CD4-positive, alpha-beta memory T cell (primary cell): Measurements from ENCODE around the gene ROPN1L. TPM values are rescaled to one million over a fixed set of nuclear protein-coding genes. Genes with fewer than 3 reads are reported as not detected.

ENCODE experiments used
- CTCF ChIA-PET: fragments of 350-600 bp; sonication (Branson Sonifier 250); formaldehyde crosslinking; loops from one replicate; lab custom pipeline; 2021; ENCODE audit warnings: inconsistent platforms; ENCODE audit not compliant: partially characterized antibody; lab: Charles Lee
- POLR2A ChIA-PET: fragments of 350-600 bp; sonication (Branson Sonifier 250); formaldehyde crosslinking; loops from one replicate; lab custom pipeline; 2021; ENCODE audit not compliant: partially characterized antibody; lab: Charles Lee
- DNase-seq, 5 donors: peaks; one replicate each; pipeline versions ENCODE4 v3.0.0 to v3.0.0-alpha.2; 2020 to 2022; ENCODE audit warnings: mixed read lengths in 1 of 5
- H3K27ac ChIP-seq: one replicate; pipeline ENCODE4 v1.7.0; 2013; ENCODE audit warnings: low read depth, low read length
- H3K27me3 ChIP-seq: 2 replicates; pipeline ENCODE4 v1.7.0; 2013; ENCODE audit warnings: mild to moderate bottlenecking, low read length, moderate library complexity; ENCODE audit not compliant: insufficient read depth
- H3K36me3 ChIP-seq: 2 replicates; pipeline ENCODE4 v1.7.0; 2013; ENCODE audit warnings: mild to moderate bottlenecking, low read length, moderate library complexity; ENCODE audit not compliant: insufficient read depth
- H3K4me1 ChIP-seq: 2 replicates; pipeline ENCODE4 v1.7.0; 2013; ENCODE audit warnings: mild to moderate bottlenecking, low read length, moderate library complexity; ENCODE audit not compliant: insufficient read depth
- H3K4me3 ChIP-seq, 2 donors: one replicate each; pipeline ENCODE4 v1.7.0; 2013; ENCODE audit warnings: low read length in 2 of 2, mild to moderate bottlenecking in 1 of 2
- H3K9me3 ChIP-seq, 2 donors: one replicate each; pipeline ENCODE4 v1.7.0; 2013; ENCODE audit warnings: low read length in 2 of 2, control low read depth in 1 of 2; ENCODE audit not compliant: control insufficient read depth in 1 of 2
- H3K27ac Mint-ChIP-seq, 7 donors: one replicate each; pipeline ENCODE4 v1.8.0; 2020 to 2021; ENCODE audit warnings: mixed read lengths in 7 of 7, mild to moderate bottlenecking in 6 of 7, inconsistent platforms in 3 of 7, moderate library complexity in 3 of 7
- H3K27me3 Mint-ChIP-seq, 2 donors: one replicate each; pipeline ENCODE4 v1.8.0; 2020 to 2021; ENCODE audit warnings: mixed read lengths in 2 of 2
- H3K36me3 Mint-ChIP-seq, 2 donors: one replicate each; pipeline ENCODE4 v1.8.0; 2020 to 2021; ENCODE audit warnings: mixed read lengths in 2 of 2, inconsistent platforms in 1 of 2, mild to moderate bottlenecking in 1 of 2
- H3K4me1 Mint-ChIP-seq, 4 donors: one replicate each; pipeline ENCODE4 v1.8.0; 2020 to 2021; ENCODE audit warnings: mixed read lengths in 4 of 4, mild to moderate bottlenecking in 1 of 4
- H3K4me3 Mint-ChIP-seq, 8 donors: one replicate each; pipeline ENCODE4 v1.8.0; 2020 to 2021; ENCODE audit warnings: mixed read lengths in 8 of 8, mild to moderate bottlenecking in 7 of 8, moderate library complexity in 6 of 8, inconsistent platforms in 3 of 8
- H3K9me3 Mint-ChIP-seq, 8 donors: one replicate each; pipeline ENCODE4 v1.8.0; 2020 to 2021; ENCODE audit warnings: mixed read lengths in 8 of 8, mild to moderate bottlenecking in 5 of 8, inconsistent platforms in 3 of 8, moderate library complexity in 1 of 8
- intact Hi-C: fragments of 100-400 bp; cut with micrococcal nuclease; formaldehyde crosslinking; loops from one replicate; pipeline ENCODE4 v1.15.1; 2023
- polyA plus RNA-seq, 2 donors: library from polyadenylated mRNA; unstranded; fragments of 300-500 nt; fragmentation: Illumina TruSeq; gene quantifications; one replicate each; pipeline ENCODE4 v1.2.3, GENCODE V29; 2021
- total RNA-seq, 2 experiments: library from RNA; stranded (reverse); gene quantifications; one replicate each; pipeline ENCODE4 v1.2.3, GENCODE V29; 2021

ROPN1L gene
- total and polyA plus RNA-seq, 4 experiments from 2014 or later: 0.42 to 6.5 (median 2.1) TPM

DNA sequence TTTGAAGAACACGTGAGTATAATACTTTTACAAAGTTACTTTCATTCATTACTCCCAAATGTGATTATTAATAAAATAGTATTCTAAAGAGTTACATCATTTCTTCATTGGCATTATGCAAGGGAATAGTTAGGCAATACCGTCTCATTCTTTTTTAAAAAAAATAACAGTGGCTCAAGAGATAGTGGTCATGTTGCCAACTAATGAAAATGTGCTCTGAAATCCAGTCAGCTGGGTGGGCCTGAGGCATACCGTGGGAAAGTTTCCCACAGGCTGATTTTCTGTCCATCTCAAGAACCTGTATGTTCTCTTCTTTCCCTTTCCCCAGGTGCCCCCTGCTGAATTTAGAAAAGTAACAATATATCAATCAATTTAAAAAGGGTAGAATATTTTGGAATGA, 40.8 kb upstream of the ROPN1L start:
- intact Hi-C loops: loop anchor here (5.0 kb wide), 1 partner anchor 36 kb away; no protein-coding TSS in a partner anchor
- no peak for DNase-seq
- H3K36me3 ChIP-seq: peaks cover 36% of the 10 kb centered on the region
- H3K9me3 ChIP-seq: no peaks in the 10 kb centered on the region
- no peak overlapping the region for H3K4me3 ChIP-seq
- no peak overlapping the region for H3K27ac ChIP-seq
- ChIA-PET CTCF (no interaction called here), POLR2A (no interaction called here)
- H3K27ac Mint-ChIP-seq: no peak overlapping the region
- no peaks in the 10 kb centered on the region for H3K27me3 Mint-ChIP-seq
- no peaks in the 10 kb centered on the region for H3K4me1 ChIP-seq
- peaks cover 2 to 9% (median 5%) of the 10 kb centered on the region in 4 donors for H3K4me1 Mint-ChIP-seq
- H3K4me3 Mint-ChIP-seq: no peak overlapping the region
- H3K36me3 Mint-ChIP-seq: peaks cover 45 to 73% of the 10 kb centered on the region in 2 donors
- no peaks in the 10 kb centered on the region for H3K9me3 Mint-ChIP-seq
- no peaks in the 10 kb centered on the region for H3K27me3 ChIP-seq

DNA sequence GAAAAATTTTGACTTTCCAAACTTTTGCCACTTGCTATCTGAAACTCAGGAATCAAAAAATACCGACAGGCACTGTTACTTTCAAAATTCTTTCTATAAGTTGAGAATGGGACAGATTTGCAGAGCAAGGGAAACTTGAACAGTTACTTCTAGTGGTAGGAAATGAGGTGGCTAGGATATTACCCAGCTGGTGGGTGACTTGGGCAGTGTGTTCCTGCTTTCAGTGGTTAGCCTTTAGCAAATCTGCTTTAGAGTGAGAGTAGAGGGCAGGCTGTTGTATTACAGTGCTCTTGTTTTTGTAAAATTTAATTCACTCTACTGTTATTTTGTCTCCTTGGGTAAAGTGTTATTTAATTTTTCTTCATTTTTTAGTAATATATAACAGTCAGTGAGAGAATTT, 40.2 kb upstream of the ROPN1L start:
- H3K27me3 ChIP-seq: no peaks in the 10 kb centered on the region
- no peak overlapping the region for H3K27ac ChIP-seq
- Mint-ChIP-seq H3K36me3 (peaks cover 43 to 74% of the 10 kb centered on the region in 2 donors), H3K27me3 (no peaks in the 10 kb centered on the region), H3K9me3 (no peaks in the 10 kb centered on the region), H3K4me1 (peaks cover 0 to 4% (median under 1%) of the 10 kb centered on the region in 4 donors), H3K4me3 (no peak overlapping the region), H3K27ac (peak overlapping the region in 2 of 7 donors; percentile 34 to 41)
- DNase-seq: no peak
- no peaks in the 10 kb centered on the region for H3K9me3 ChIP-seq
- no peaks in the 10 kb centered on the region for H3K4me1 ChIP-seq
- H3K4me3 ChIP-seq: no peak overlapping the region
- intact Hi-C loops: loop anchor here (5.0 kb wide), 1 partner anchor 36 kb away; no protein-coding TSS in a partner anchor
- H3K36me3 ChIP-seq: peaks cover 39% of the 10 kb centered on the region
- POLR2A ChIA-PET: no interaction called here
- CTCF ChIA-PET: no interaction called here

DNA sequence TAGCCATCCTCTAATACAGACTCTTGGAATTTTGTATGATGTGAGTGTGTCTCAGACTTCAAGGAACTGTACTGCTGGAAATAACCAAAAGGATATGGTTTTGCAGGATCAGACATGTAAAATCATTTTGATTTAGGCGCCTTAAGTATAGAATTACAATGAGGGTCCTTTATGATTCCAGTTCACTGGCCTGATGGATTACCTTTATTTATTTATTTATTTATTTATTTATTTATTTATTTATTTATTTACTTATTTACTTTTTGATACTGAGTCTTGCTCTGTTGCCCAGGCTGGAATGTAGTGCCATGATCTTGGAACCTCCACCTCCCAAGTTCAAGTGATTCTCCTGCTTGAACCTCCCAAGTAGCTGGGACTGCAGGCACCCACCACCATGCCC, 37.9 kb upstream of the ROPN1L start:
- Histone ChIP-seq H3K9me3 (no peaks in the 10 kb centered on the region), H3K4me3 (no peak overlapping the region), H3K4me1 (no peaks in the 10 kb centered on the region), H3K27ac (no peak overlapping the region), H3K27me3 (no peaks in the 10 kb centered on the region), H3K36me3 (peaks cover 41% of the 10 kb centered on the region)
- no peak overlapping the region for H3K27ac Mint-ChIP-seq
- no peaks in the 10 kb centered on the region for H3K27me3 Mint-ChIP-seq
- ChIA-PET POLR2A (no interaction called here), CTCF (no interaction called here)
- no peaks in the 10 kb centered on the region for H3K9me3 Mint-ChIP-seq
- no peak overlapping the region for H3K4me3 Mint-ChIP-seq
- DNase-seq: no peak
- H3K36me3 Mint-ChIP-seq: peaks cover 46 to 73% of the 10 kb centered on the region in 2 donors
- intact Hi-C loops: loop anchor here (5.0 kb wide), 1 partner anchor 33 kb away; no protein-coding TSS in a partner anchor
- peaks cover 0 to 4% (median 0%) of the 10 kb centered on the region in 4 donors for H3K4me1 Mint-ChIP-seq

DNA sequence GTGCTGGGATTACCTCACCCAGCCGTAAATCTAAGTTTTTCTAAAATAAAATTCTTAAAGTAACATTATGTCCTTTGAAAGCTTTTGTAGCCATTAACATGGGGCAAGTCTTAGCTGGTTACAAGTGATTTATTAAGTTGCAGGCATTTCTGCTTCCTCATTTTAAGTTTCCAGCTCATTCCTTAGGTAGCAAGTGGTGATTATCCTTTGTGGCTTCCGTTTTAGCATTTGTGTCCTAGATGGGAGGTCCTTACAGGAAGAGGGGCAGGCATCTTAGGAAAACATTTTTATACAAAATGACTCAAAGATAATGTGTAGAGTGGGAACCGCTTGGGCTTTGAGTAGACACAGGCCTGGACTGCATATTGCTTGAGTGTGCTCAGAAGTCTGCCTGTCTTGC, 35.0 kb upstream of the ROPN1L start:
- no peak overlapping the region for H3K4me3 ChIP-seq
- H3K27ac ChIP-seq: no peak overlapping the region
- Mint-ChIP-seq H3K27me3 (no peaks in the 10 kb centered on the region), H3K4me3 (no peak overlapping the region), H3K36me3 (peaks cover 56 to 77% of the 10 kb centered on the region in 2 donors), H3K9me3 (peaks cover 0 to 1% (median 0%) of the 10 kb centered on the region in 8 donors), H3K27ac (peak overlapping the region in 2 of 7 donors; percentile 52 to 53), H3K4me1 (peaks cover 2 to 11% (median 6%) of the 10 kb centered on the region in 4 donors)
- H3K9me3 ChIP-seq: no peaks in the 10 kb centered on the region
- CTCF ChIA-PET: interaction anchor here (0.6 to 1.4 kb wide), 2 partner anchors 49 to 221 kb away, joined by 3 to 5 read pairs; no protein-coding TSS in a partner anchor
- H3K36me3 ChIP-seq: peaks cover 67% of the 10 kb centered on the region
- no peaks in the 10 kb centered on the region for H3K4me1 ChIP-seq
- intact Hi-C loops: no loop called here
- H3K27me3 ChIP-seq: no peaks in the 10 kb centered on the region
- POLR2A ChIA-PET: no interaction called here
- no peak for DNase-seq

GRCh38 chr5:10409504-10409903, 32.2 kb upstream of the ROPN1L start:
- H3K9me3 Mint-ChIP-seq: peaks cover 0 to 3% (median 0%) of the 10 kb centered on the region in 8 donors
- H3K27me3 Mint-ChIP-seq: no peaks in the 10 kb centered on the region
- no peak overlapping the region for H3K27ac ChIP-seq
- H3K4me3 Mint-ChIP-seq: peak overlapping the region in 1 of 8 donors; percentile 13
- H3K4me1 ChIP-seq: no peaks in the 10 kb centered on the region
- DNase-seq: no peak
- CTCF ChIA-PET: no interaction called here
- POLR2A ChIA-PET: no interaction called here
- no peak overlapping the region for H3K4me3 ChIP-seq
- peak overlapping the region in 6 of 7 donors; percentile 13 to 85 (median 42) for H3K27ac Mint-ChIP-seq
- intact Hi-C loops: no loop called here
- H3K36me3 ChIP-seq: peaks cover 74% of the 10 kb centered on the region
- H3K36me3 Mint-ChIP-seq: peaks cover 67 to 79% of the 10 kb centered on the region in 2 donors
- no peaks in the 10 kb centered on the region for H3K9me3 ChIP-seq
- H3K27me3 ChIP-seq: no peaks in the 10 kb centered on the region
- peaks cover 4 to 9% (median 6%) of the 10 kb centered on the region in 4 donors for H3K4me1 Mint-ChIP-seq

DNA sequence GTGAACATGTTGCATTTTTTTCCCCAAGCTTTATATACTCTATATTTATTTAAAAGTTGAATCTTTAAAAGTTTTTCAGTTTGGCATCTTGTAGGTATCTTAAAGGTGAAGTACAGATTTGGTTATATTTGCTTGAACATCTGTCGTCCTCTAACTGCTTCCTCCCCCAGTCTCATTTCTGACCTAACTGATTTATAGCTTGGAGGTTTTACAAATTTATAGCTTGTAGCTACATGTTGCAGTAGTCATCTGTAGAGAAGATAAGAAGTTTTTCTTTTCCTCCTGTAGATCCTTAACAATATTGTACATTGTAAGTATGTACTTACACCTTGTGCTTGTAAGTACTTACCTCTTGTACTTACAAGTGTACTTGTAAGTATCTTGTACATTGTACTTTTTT, 31.0 kb upstream of the ROPN1L start:
- ChIA-PET POLR2A (no interaction called here), CTCF (no interaction called here)
- DNase-seq: no peak
- Mint-ChIP-seq H3K27me3 (no peaks in the 10 kb centered on the region), H3K36me3 (peaks cover 68 to 81% of the 10 kb centered on the region in 2 donors), H3K27ac (peak overlapping the region in 2 of 7 donors; percentile 31 to 41), H3K4me3 (no peak overlapping the region), H3K4me1 (peaks cover 4 to 9% (median 6%) of the 10 kb centered on the region in 4 donors), H3K9me3 (peaks cover 0 to 3% (median 0%) of the 10 kb centered on the region in 8 donors)
- intact Hi-C loops: no loop called here
- Histone ChIP-seq H3K4me1 (no peaks in the 10 kb centered on the region), H3K36me3 (peaks cover 79% of the 10 kb centered on the region), H3K27ac (no peak overlapping the region), H3K9me3 (no peaks in the 10 kb centered on the region), H3K27me3 (no peaks in the 10 kb centered on the region), H3K4me3 (no peak overlapping the region)

GRCh38 chr5:10411336-10411735, 30.3 kb upstream of the ROPN1L start:
- CTCF ChIA-PET: no interaction called here
- H3K36me3 ChIP-seq: peaks cover 76% of the 10 kb centered on the region
- intact Hi-C loops: no loop called here

More at GRCh38 chr5:10411336-10411735, 30.3 kb upstream of the ROPN1L start:
- Histone ChIP-seq H3K27me3 (no peaks in the 10 kb centered on the region), H3K4me1 (no peaks in the 10 kb centered on the region), H3K27ac (no peak overlapping the region), H3K4me3 (no peak overlapping the region), H3K9me3 (no peaks in the 10 kb centered on the region)
- no peak overlapping the region for H3K4me3 Mint-ChIP-seq
- H3K36me3 Mint-ChIP-seq: peaks cover 64 to 76% of the 10 kb centered on the region in 2 donors
- no peak for DNase-seq
- no peaks in the 10 kb centered on the region for H3K27me3 Mint-ChIP-seq
- peaks cover 4 to 9% (median 6%) of the 10 kb centered on the region in 4 donors for H3K4me1 Mint-ChIP-seq
- POLR2A ChIA-PET: no interaction called here
- H3K9me3 Mint-ChIP-seq: peaks cover 0 to 3% (median 0%) of the 10 kb centered on the region in 8 donors
- peak overlapping the region in 1 of 7 donors; percentile 41 for H3K27ac Mint-ChIP-seq
